PC-9 (cell line): Measurements from ENCODE around the gene SUGCT. TPM values are rescaled to one million over a fixed set of nuclear protein-coding genes. Genes with fewer than 3 reads are reported as not detected.

Experiments used
- BruUV-seq: library from RNA; stranded (reverse); fragments of 400-500 nt; replicated peaks from 2 replicates; lab custom pipeline; 2021; lab: Mats Ljungman, UMichigan
- CTCF ChIA-PET: fragments of 300-600 bp; sonication (Branson Sonifier 250); formaldehyde crosslinking; loops from one replicate; lab custom pipeline; 2022; ENCODE audit warnings: antibody characterized with exemption; lab: Charles Lee
- POLR2A ChIA-PET: fragments of 300-600 bp; sonication (Branson Sonifier 250); formaldehyde crosslinking; loops from one replicate; lab custom pipeline; 2022; ENCODE audit warnings: antibody characterized with exemption; ENCODE audit not compliant: unreplicated experiment; lab: Charles Lee
- DNase-seq, 2 experiments: peaks; one replicate each; pipeline versions ENCODE4 v3.0.0 to v3.0.0-alpha.2; 2015 to 2022; ENCODE audit warnings: mixed read lengths in 1 of 2
- H2AFZ ChIP-seq: fragments of 200-600 bp; sonication (generic); 2 replicates; pipeline ENCODE4 v1.8.1; 2017; ENCODE audit warnings: antibody characterized with exemption
- H3F3A ChIP-seq: fragments of 200-600 bp; sonication (generic); 2 replicates; pipeline ENCODE4 v1.8.1; 2017; ENCODE audit warnings: antibody characterized with exemption, mild to moderate bottlenecking, low read depth; ENCODE audit not compliant: insufficient read depth
- H3K27ac ChIP-seq: fragments of 200-600 bp; sonication (generic); 2 replicates; pipeline ENCODE4 v1.6.1; 2016; ENCODE audit warnings: mixed run types
- H3K27me3 ChIP-seq: fragments of 200-600 bp; sonication (generic); 2 replicates; pipeline ENCODE4 v1.6.1; 2016; ENCODE audit warnings: low read depth, mixed run types; ENCODE audit not compliant: insufficient read depth
- H3K36me3 ChIP-seq: fragments of 200-600 bp; sonication (generic); 2 replicates; pipeline ENCODE4 v1.6.1; 2016; ENCODE audit warnings: low read depth, mixed run types
- H3K4me1 ChIP-seq: fragments of 200-600 bp; sonication (generic); replicated peaks from 2 replicates; pipeline ENCODE4 v1.6.1; 2016; ENCODE audit warnings: mixed run types; ENCODE audit not compliant: insufficient read depth
- H3K4me2 ChIP-seq: fragments of 200-600 bp; sonication (generic); 2 replicates; pipeline ENCODE4 v1.6.1; 2017; ENCODE audit warnings: mixed run types
- H3K4me3 ChIP-seq: fragments of 200-600 bp; sonication (generic); 2 replicates; pipeline ENCODE4 v1.6.1; 2016; ENCODE audit warnings: mixed run types
- H3K79me2 ChIP-seq: fragments of 200-600 bp; sonication (generic); 2 replicates; pipeline ENCODE4 v1.6.1; 2017; ENCODE audit warnings: low read depth, mixed run types
- H3K9me2 ChIP-seq: fragments of 200-600 bp; sonication (generic); 2 replicates; pipeline ENCODE4 v1.8.1; 2017; ENCODE audit warnings: mild to moderate bottlenecking; ENCODE audit not compliant: insufficient read depth
- H3K9me3 ChIP-seq: fragments of 200-600 bp; sonication (generic); 2 replicates; pipeline ENCODE4 v1.8.1; 2016; ENCODE audit warnings: low read depth; ENCODE audit not compliant: insufficient read depth
- H4K20me1 ChIP-seq: fragments of 200-600 bp; sonication (generic); 2 replicates; pipeline ENCODE4 v1.8.1; 2017; ENCODE audit not compliant: insufficient read depth
- CTCF ChIP-seq: fragments of 200-600 bp; sonication (generic); conservative IDR thresholded peaks from 2 replicates; pipeline ENCODE4 v1.6.1; 2017; ENCODE audit warnings: mixed run types, antibody characterized with exemption, mild to moderate bottlenecking, moderate library complexity
- EZH2 ChIP-seq: fragments of 200-600 bp; sonication (generic); IDR thresholded peaks from 2 replicates; pipeline ENCODE4 v1.8.0; 2017; ENCODE audit warnings: antibody characterized with exemption, low read depth
- intact Hi-C: fragments of 100-400 bp; cut with micrococcal nuclease; formaldehyde crosslinking; loops from one replicate; pipeline ENCODE4 v1.10.0; 2022; ENCODE audit not compliant: unreplicated experiment
- total RNA-seq: library from RNA; stranded (reverse); gene quantifications from 2 replicates; pipeline ENCODE4 v1.2.3, GENCODE V29; 2021

SUGCT gene
- total RNA-seq, 1 experiment from 2014 or later = 3.5 TPM

- intact Hi-C loops = no loop called here
Observed at GRCh38 chr7:40608321-40609075, 473.7 kb downstream of the SUGCT start.

GRCh38 chr7:40610461-40610860 lies 475.7 kb downstream of the SUGCT start:
- no peak for TF ChIP-seq CTCF
- no peak for TF ChIP-seq EZH2
- Histone ChIP-seq H3K9me2 (no peaks in the 10 kb centered on the region), H3K36me3 (no peaks in the 10 kb centered on the region), H3K27me3 (no peaks in the 10 kb centered on the region), H3K9me3 (no peaks in the 10 kb centered on the region), H2AFZ (no peak overlapping the region), H3K4me1 (no peaks in the 10 kb centered on the region), H3K4me2 (no peak overlapping the region), H4K20me1 (no peaks in the 10 kb centered on the region), H3K4me3 (no peak overlapping the region), H3K79me2 (no peaks in the 10 kb centered on the region), H3F3A (no peaks in the 10 kb centered on the region), H3K27ac (no peak overlapping the region)
- intact Hi-C loops = no loop called here
- no TSS peak for BruUV-seq
- CTCF ChIA-PET = no interaction called here
- POLR2A ChIA-PET = no interaction called here
- no peak for DNase-seq

More at GRCh38 chr7:40608321-40609075, 473.7 kb downstream of the SUGCT start:
- Histone ChIP-seq H3F3A (no peaks in the 10 kb centered on the region), H2AFZ (no peak overlapping the region), H3K79me2 (no peaks in the 10 kb centered on the region), H4K20me1 (no peaks in the 10 kb centered on the region), H3K4me3 (no peak overlapping the region), H3K27ac (no peak overlapping the region), H3K9me3 (no peaks in the 10 kb centered on the region), H3K36me3 (no peaks in the 10 kb centered on the region), H3K27me3 (no peaks in the 10 kb centered on the region), H3K4me2 (no peak overlapping the region), H3K4me1 (no peaks in the 10 kb centered on the region), H3K9me2 (no peaks in the 10 kb centered on the region)
- TF ChIP-seq EZH2 (no peak), CTCF (no peak)
- CTCF ChIA-PET = no interaction called here
- POLR2A ChIA-PET = interaction anchor here (0.6 to 0.7 kb wide), 2 partner anchors 26 to 1072 kb away, joined by 3 to 6 read pairs; no protein-coding TSS in a partner anchor
- no TSS peak for BruUV-seq
- DNase-seq = no peak

GRCh38 chr7:40611095-40611871 lies 476.5 kb downstream of the SUGCT start:
- Histone ChIP-seq H3K4me1 (no peaks in the 10 kb centered on the region), H3K27ac (no peak overlapping the region), H3K79me2 (no peaks in the 10 kb centered on the region), H3K4me3 (no peak overlapping the region), H4K20me1 (no peaks in the 10 kb centered on the region), H3F3A (no peaks in the 10 kb centered on the region), H3K9me3 (no peaks in the 10 kb centered on the region), H3K36me3 (no peaks in the 10 kb centered on the region), H3K4me2 (no peak overlapping the region), H2AFZ (no peak overlapping the region), H3K27me3 (no peaks in the 10 kb centered on the region), H3K9me2 (no peaks in the 10 kb centered on the region; the same call in 1 of the 2 replicates)
- ChIA-PET CTCF (no interaction called here), POLR2A (no interaction called here)
- intact Hi-C loops = no loop called here
- DNase-seq = no peak
- no TSS peak for BruUV-seq
- TF ChIP-seq EZH2 = no peak
- TF ChIP-seq CTCF = no peak
